Muscle layer of duodenum (tissue), 2 donors: Measurements from ENCODE around the gene CNGB1.

Experiments used
- H3K27ac ChIP-seq: one replicate; pipeline ENCODE4 v1.7.0; 2013; ENCODE audit warnings: mild to moderate bottlenecking, low read length
- H3K27me3 ChIP-seq: one replicate; pipeline ENCODE4 v1.7.0; 2013; ENCODE audit warnings: low read depth, mild to moderate bottlenecking, control low read depth, low read length
- H3K36me3 ChIP-seq, 2 donors: one replicate each; pipeline ENCODE4 v1.7.0; 2013; ENCODE audit warnings: low read length in 2 of 2, control low read depth in 1 of 2, mild to moderate bottlenecking in 1 of 2; ENCODE audit not compliant: insufficient read depth in 2 of 2, control insufficient read depth in 1 of 2
- H3K4me1 ChIP-seq, 2 donors: one replicate each; pipeline ENCODE4 v1.7.0; 2013; ENCODE audit warnings: low read length in 2 of 2, mild to moderate bottlenecking in 2 of 2, control low read depth in 1 of 2, moderate library complexity in 1 of 2; ENCODE audit not compliant: insufficient read depth in 2 of 2, control insufficient read depth in 1 of 2
- H3K4me3 ChIP-seq, 2 donors: one replicate each; pipeline ENCODE4 v1.7.0; 2013; ENCODE audit warnings: low read length in 2 of 2, low read depth in 1 of 2, mild to moderate bottlenecking in 1 of 2
- H3K9me3 ChIP-seq, 2 donors: one replicate each; pipeline ENCODE4 v1.7.0; 2013; ENCODE audit warnings: low read length in 2 of 2, control low read depth in 1 of 2, mild to moderate bottlenecking in 1 of 2; ENCODE audit not compliant: control insufficient read depth in 1 of 2
- donor health status: healthy.

Gene CNGB1

GRCh38 chr16:57969451-57970123 is 1.3 kb downstream of the CNGB1 start:
- Histone ChIP-seq H3K9me3 (no peaks in the 10 kb centered on the region), H3K36me3 (no peaks in the 10 kb centered on the region), H3K4me1 (no peaks in the 10 kb centered on the region)

GRCh38 chr16:57967916-57968315 is 3.0 kb downstream of the CNGB1 start:
- no peaks in the 10 kb centered on the region for H3K27me3 ChIP-seq
- no peaks in the 10 kb centered on the region for H3K36me3 ChIP-seq
- H3K4me3 ChIP-seq: no peak overlapping the region
- H3K9me3 ChIP-seq: no peaks in the 10 kb centered on the region
- no peaks in the 10 kb centered on the region for H3K4me1 ChIP-seq
- H3K27ac ChIP-seq: no peak overlapping the region

More at GRCh38 chr16:57969451-57970123, 1.3 kb downstream of the CNGB1 start:
- H3K27ac ChIP-seq: no peak overlapping the region
- no peak overlapping the region for H3K4me3 ChIP-seq
- H3K27me3 ChIP-seq: no peaks in the 10 kb centered on the region

GRCh38 chr16:57966986-57967385 is 3.9 kb downstream of the CNGB1 start:
- H3K27ac ChIP-seq: no peak overlapping the region
- no peak overlapping the region for H3K4me3 ChIP-seq
- H3K36me3 ChIP-seq: no peaks in the 10 kb centered on the region
- H3K27me3 ChIP-seq: no peaks in the 10 kb centered on the region
- H3K9me3 ChIP-seq: no peaks in the 10 kb centered on the region
- no peaks in the 10 kb centered on the region for H3K4me1 ChIP-seq

- H3K4me3 ChIP-seq: no peak overlapping the region
- H3K27me3 ChIP-seq: no peaks in the 10 kb centered on the region
- no peaks in the 10 kb centered on the region for H3K36me3 ChIP-seq
- no peaks in the 10 kb centered on the region for H3K4me1 ChIP-seq
- H3K9me3 ChIP-seq: no peaks in the 10 kb centered on the region
- no peak overlapping the region for H3K27ac ChIP-seq
These were observed 4.6 kb downstream of the CNGB1 start for GRCh38 chr16:57966204-57966771.

GRCh38 chr16:57964157-57964700 is 6.7 kb downstream of the CNGB1 start:
- Histone ChIP-seq H3K27ac (no peak overlapping the region), H3K4me3 (no peak overlapping the region), H3K27me3 (no peaks in the 10 kb centered on the region), H3K4me1 (no peaks in the 10 kb centered on the region), H3K36me3 (no peaks in the 10 kb centered on the region), H3K9me3 (no peaks in the 10 kb centered on the region)

GRCh38 chr16:57962756-57963155 is 8.2 kb downstream of the CNGB1 start:
- H3K4me3 ChIP-seq: no peak overlapping the region
- no peaks in the 10 kb centered on the region for H3K36me3 ChIP-seq
- H3K27ac ChIP-seq: no peak overlapping the region
- no peaks in the 10 kb centered on the region for H3K4me1 ChIP-seq
- no peaks in the 10 kb centered on the region for H3K9me3 ChIP-seq
- no peaks in the 10 kb centered on the region for H3K27me3 ChIP-seq

GRCh38 chr16:57962046-57962445 is 8.9 kb downstream of the CNGB1 start:
- H3K27ac ChIP-seq: no peak overlapping the region
- H3K9me3 ChIP-seq: no peaks in the 10 kb centered on the region
- H3K4me3 ChIP-seq: no peak overlapping the region
- no peaks in the 10 kb centered on the region for H3K36me3 ChIP-seq
- no peaks in the 10 kb centered on the region for H3K4me1 ChIP-seq
- no peaks in the 10 kb centered on the region for H3K27me3 ChIP-seq

GRCh38 chr16:57961538-57961937 is 9.4 kb downstream of the CNGB1 start:
- H3K27ac ChIP-seq: no peak overlapping the region
- no peaks in the 10 kb centered on the region for H3K27me3 ChIP-seq
- H3K36me3 ChIP-seq: no peaks in the 10 kb centered on the region
- no peaks in the 10 kb centered on the region for H3K9me3 ChIP-seq
- no peak overlapping the region for H3K4me3 ChIP-seq
- no peaks in the 10 kb centered on the region for H3K4me1 ChIP-seq

GRCh38 chr16:57960826-57961472 is 10.0 kb downstream of the CNGB1 start:
- no peak overlapping the region for H3K27ac ChIP-seq
- no peaks in the 10 kb centered on the region for H3K36me3 ChIP-seq
- H3K4me3 ChIP-seq: no peak overlapping the region
- H3K4me1 ChIP-seq: no peaks in the 10 kb centered on the region
- H3K9me3 ChIP-seq: no peaks in the 10 kb centered on the region
- no peaks in the 10 kb centered on the region for H3K27me3 ChIP-seq

GRCh38 chr16:57960310-57960709 is 10.6 kb downstream of the CNGB1 start:
- Histone ChIP-seq H3K4me1 (no peaks in the 10 kb centered on the region), H3K27me3 (no peaks in the 10 kb centered on the region), H3K9me3 (no peaks in the 10 kb centered on the region), H3K27ac (no peak overlapping the region), H3K4me3 (no peak overlapping the region), H3K36me3 (no peaks in the 10 kb centered on the region)

- Histone ChIP-seq H3K36me3 (no peaks in the 10 kb centered on the region), H3K9me3 (no peaks in the 10 kb centered on the region), H3K27me3 (no peaks in the 10 kb centered on the region), H3K4me3 (no peak overlapping the region), H3K27ac (no peak overlapping the region), H3K4me1 (no peaks in the 10 kb centered on the region)
These were observed 11.1 kb downstream of the CNGB1 start for GRCh38 chr16:57959804-57960203.
